Smooth muscle cell (in vitro differentiated cells): ENCODE results near the gene NUDCD3. TPM values are rescaled to one million over a fixed set of nuclear protein-coding genes. Genes with fewer than 3 reads are reported as not detected.

Source experiments
- DNase-seq: peaks from one replicate; lab custom pipeline; 2025; ENCODE audit not compliant: unreplicated experiment; lab: John Stamatoyannopoulos, UW
- H2AFZ ChIP-seq: fragments of 200-600 bp; sonication (generic); 2 replicates; pipeline ENCODE4 v1.6.0; 2016; ENCODE audit warnings: antibody characterized with exemption, low read depth, mild to moderate bottlenecking
- H3F3A ChIP-seq: fragments of 200-600 bp; sonication (generic); 2 replicates; pipeline ENCODE4 v1.6.0; 2017; ENCODE audit warnings: antibody characterized with exemption, low read depth
- H3K27ac ChIP-seq: fragments of 200-600 bp; sonication (generic); 2 replicates; pipeline ENCODE4 v1.5.1; 2016; ENCODE audit warnings: low read depth, mild to moderate bottlenecking
- H3K27me3 ChIP-seq: fragments of 200-600 bp; sonication (generic); 2 replicates; pipeline ENCODE4 v1.6.1; 2016; ENCODE audit warnings: low read depth, mild to moderate bottlenecking
- H3K36me3 ChIP-seq: fragments of 200-600 bp; sonication (generic); 2 replicates; pipeline ENCODE4 v1.5.1; 2016; ENCODE audit warnings: low read depth
- H3K4me1 ChIP-seq: fragments of 200-600 bp; sonication (generic); 2 replicates; pipeline ENCODE4 v1.5.1; 2016; ENCODE audit warnings: low read depth
- H3K4me2 ChIP-seq: fragments of 200-600 bp; sonication (generic); 2 replicates; pipeline ENCODE4 v1.6.0; 2016; ENCODE audit warnings: mild to moderate bottlenecking
- H3K4me3 ChIP-seq: fragments of 200-600 bp; sonication (generic); 2 replicates; pipeline ENCODE4 v1.5.1; 2016; ENCODE audit warnings: mild to moderate bottlenecking
- H3K79me2 ChIP-seq: fragments of 200-600 bp; sonication (generic); 2 replicates; pipeline ENCODE4 v1.6.0; 2016; ENCODE audit warnings: low read depth, mild to moderate bottlenecking
- H3K9ac ChIP-seq: fragments of 200-600 bp; sonication (generic); 2 replicates; pipeline ENCODE4 v1.6.0; 2016; ENCODE audit warnings: low read depth
- H3K9me3 ChIP-seq: fragments of 200-600 bp; sonication (generic); replicated peaks from 2 replicates; pipeline ENCODE4 v1.5.1; 2016; ENCODE audit warnings: low read depth
- H4K20me1 ChIP-seq: fragments of 200-600 bp; sonication (generic); 2 replicates; pipeline ENCODE4 v1.6.0; 2016; ENCODE audit warnings: low read depth
- CTCF ChIP-seq: fragments of 200-600 bp; sonication (generic); IDR thresholded peaks from 2 replicates; pipeline ENCODE4 v1.5.1; 2017; ENCODE audit warnings: borderline replicate concordance, mild to moderate bottlenecking, antibody characterized with exemption; ENCODE audit not compliant: insufficient read depth, poor library complexity, severe bottlenecking
- WGBS: methylation state at CpG from one replicate; pipeline ENCODE4 v1.1.7; 2016; ENCODE audit warnings: low lambda C conversion rate; 5-methylcytosine and 5-hydroxymethylcytosine counted together
- polyA plus RNA-seq: library from polyadenylated mRNA; unstranded; fragments of >200 nt; fragmentation: Nextera tagmentation; extraction: Ambion mirVana; gene quantifications from 2 replicates; pipeline ENCODE4 v1.2.1, GENCODE V29; 2016
- total RNA-seq: library from RNA; depleted of rRNA; stranded (reverse); fragments of >200 nt; gene quantifications from 2 replicates; pipeline ENCODE4 v1.2.3, GENCODE V29; 2014

Gene NUDCD3
- total and polyA plus RNA-seq, 2 experiments from 2014 or later = 32.2 to 56.3 TPM

DNA sequence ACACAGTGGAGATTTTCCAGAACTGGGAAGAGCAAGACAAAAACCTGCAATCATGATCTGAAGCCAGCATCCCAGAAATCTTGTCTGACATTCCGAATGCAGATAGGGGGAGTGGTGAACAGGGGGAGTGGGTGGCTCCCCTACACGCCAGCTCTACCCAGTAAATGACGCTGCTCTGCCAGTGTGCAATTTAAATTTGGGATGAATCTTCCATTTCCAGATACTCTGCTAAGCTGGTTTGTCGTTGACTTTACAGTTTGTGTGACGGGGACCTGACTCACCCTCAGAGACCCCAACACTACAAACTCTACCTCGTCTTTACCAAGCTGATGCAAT lies 96.4 kb downstream of the NUDCD3 start:
- no peak for TF ChIP-seq CTCF
- H3K27ac ChIP-seq = no peak overlapping the region
- H3K9me3 ChIP-seq = no peaks in the 10 kb centered on the region
- peaks cover 43% of the 10 kb centered on the region for H4K20me1 ChIP-seq
- WGBS = 95% methylated on average over 6 of the region's 6 CpGs
- no peak for DNase-seq
- no peaks in the 10 kb centered on the region for H3K36me3 ChIP-seq
- no peaks in the 10 kb centered on the region for H3K27me3 ChIP-seq
- H3F3A ChIP-seq = no peaks in the 10 kb centered on the region
- no peaks in the 10 kb centered on the region for H3K79me2 ChIP-seq
- H3K4me2 ChIP-seq = no peak overlapping the region
- H3K4me1 ChIP-seq = no peaks in the 10 kb centered on the region
- H3K9ac ChIP-seq = no peak overlapping the region
- no peak overlapping the region for H2AFZ ChIP-seq
- no peak overlapping the region for H3K4me3 ChIP-seq

GRCh38 chr7:44393238-44394111 lies 97.0 kb downstream of the NUDCD3 start:
- H3K79me2 ChIP-seq = no peaks in the 10 kb centered on the region
- no peak overlapping the region for H2AFZ ChIP-seq
- no peaks in the 10 kb centered on the region for H3K4me1 ChIP-seq
- H3K27ac ChIP-seq = no peak overlapping the region
- H3K9ac ChIP-seq = no peak overlapping the region
- peaks cover 40% of the 10 kb centered on the region for H4K20me1 ChIP-seq
- H3K9me3 ChIP-seq = no peaks in the 10 kb centered on the region
- no peak overlapping the region for H3K4me3 ChIP-seq
- 98% methylated on average over 7 of the region's 7 CpGs for WGBS
- no peaks in the 10 kb centered on the region for H3K27me3 ChIP-seq
- no peak overlapping the region for H3K4me2 ChIP-seq
- no peaks in the 10 kb centered on the region for H3K36me3 ChIP-seq
- no peaks in the 10 kb centered on the region for H3F3A ChIP-seq
- no peak for TF ChIP-seq CTCF
- no peak for DNase-seq

DNA sequence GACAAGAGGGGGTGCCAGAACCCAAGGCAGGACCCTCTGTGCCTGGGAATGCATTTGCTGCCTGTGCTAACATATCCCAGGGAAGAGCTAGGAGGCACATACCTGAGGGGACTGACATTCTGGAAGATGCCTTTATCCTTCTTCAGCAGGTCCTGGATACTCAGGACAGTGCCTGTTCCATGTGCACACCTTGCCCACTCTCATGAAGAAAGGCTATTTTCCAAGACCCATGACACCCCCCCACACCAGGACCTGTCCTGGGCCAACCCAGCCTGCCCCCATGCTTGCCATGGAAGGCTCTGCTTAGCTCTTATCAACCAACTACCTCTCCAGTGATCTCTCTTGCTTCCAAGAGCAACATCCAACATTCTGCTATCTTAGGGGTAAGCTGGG lies 97.8 kb downstream of the NUDCD3 start:
- Histone ChIP-seq H3K79me2 (no peaks in the 10 kb centered on the region), H3K4me3 (no peak overlapping the region), H3K27me3 (no peaks in the 10 kb centered on the region), H2AFZ (no peak overlapping the region), H3K9me3 (no peaks in the 10 kb centered on the region), H3K4me2 (no peak overlapping the region), H3K9ac (no peak overlapping the region), H3F3A (no peaks in the 10 kb centered on the region), H3K4me1 (no peaks in the 10 kb centered on the region), H4K20me1 (peaks cover 34% of the 10 kb centered on the region), H3K27ac (no peak overlapping the region), H3K36me3 (no peaks in the 10 kb centered on the region)
- no peak for TF ChIP-seq CTCF
- no peak for DNase-seq
